ENCODE data around the gene SLC4A7. TPM values are rescaled to one million over a fixed set of nuclear protein-coding genes. Genes with fewer than 3 reads are reported as not detected.

SLC4A7 gene
- total and polyA plus RNA-seq, 4 donors = 3.3 to 87.1 (median 11.9) TPM

- Histone ChIP-seq H3K27ac (ENCODE audit: low read depth in 1 of 2, low read length in 1 of 2) (no peak overlapping the region), H3K27me3 (ENCODE audit: control insufficient read depth in 3 of 3, insufficient read depth in 3 of 3, low read length in 2 of 3) (no peaks in the 10 kb centered on the region), H3K36me3 (ENCODE audit: control insufficient read depth in 4 of 4, insufficient read depth in 4 of 4, low read length in 4 of 4) (no peaks in the 10 kb centered on the region), H3K9me3 (ENCODE audit: control insufficient read depth in 4 of 4, insufficient read depth in 3 of 4, low read length in 3 of 4) (no peaks in the 10 kb centered on the region), H3K9ac (ENCODE audit: insufficient read depth in 1 of 2, low read length in 2 of 2) (no peak overlapping the region), H3K4me1 (ENCODE audit: control insufficient read depth in 5 of 5, insufficient read depth in 5 of 5, low read length in 5 of 5) (no peaks in the 10 kb centered on the region), H3K4me3 (no peak overlapping the region)
- ATAC-seq (ENCODE audit: insufficient read depth, low FRiP score) = no peak
- TF ChIP-seq CTCF (IDR thresholded peaks at IDR 0.05; ENCODE audit: control extremely low read depth, extremely low read depth) = no peak
- WGBS, 2 donors = 86 to 94% methylated on average over 2 of the region's 2 CpGs
- DNase-seq = no peak
Observed at GRCh38 chr3:27456554-27456953, 27.6 kb downstream of the SLC4A7 start.

GRCh38 chr3:27454914-27455313 is 29.3 kb downstream of the SLC4A7 start:
- DNase-seq (peak in 2 of 3 donors; percentile 42 to 44), ATAC-seq (ENCODE audit: insufficient read depth, low FRiP score) (no peak)
- H3K4me3 ChIP-seq = no peak overlapping the region
- H3K9me3 ChIP-seq (ENCODE audit: control insufficient read depth in 4 of 4, insufficient read depth in 3 of 4, low read length in 3 of 4) = no peaks in the 10 kb centered on the region
- no peaks in the 10 kb centered on the region for H3K4me1 ChIP-seq (ENCODE audit: control insufficient read depth in 5 of 5, insufficient read depth in 5 of 5, low read length in 5 of 5)
- H3K9ac ChIP-seq (ENCODE audit: insufficient read depth in 1 of 2, low read length in 2 of 2) = no peak overlapping the region
- TF ChIP-seq CTCF (IDR thresholded peaks at IDR 0.05; ENCODE audit: control extremely low read depth, extremely low read depth) = no peak
- H3K27ac ChIP-seq (ENCODE audit: low read depth in 1 of 2, low read length in 1 of 2) = no peak overlapping the region
- no peaks in the 10 kb centered on the region for H3K36me3 ChIP-seq (ENCODE audit: control insufficient read depth in 4 of 4, insufficient read depth in 4 of 4, low read length in 4 of 4)
- H3K27me3 ChIP-seq (ENCODE audit: control insufficient read depth in 3 of 3, insufficient read depth in 3 of 3, low read length in 2 of 3) = no peaks in the 10 kb centered on the region

GRCh38 chr3:27454461-27454860 is 29.7 kb downstream of the SLC4A7 start:
- Histone ChIP-seq H3K36me3 (ENCODE audit: control insufficient read depth in 4 of 4, insufficient read depth in 4 of 4, low read length in 4 of 4) (no peaks in the 10 kb centered on the region), H3K4me3 (no peak overlapping the region), H3K27ac (ENCODE audit: low read depth in 1 of 2, low read length in 1 of 2) (no peak overlapping the region), H3K4me1 (ENCODE audit: control insufficient read depth in 5 of 5, insufficient read depth in 5 of 5, low read length in 5 of 5) (no peaks in the 10 kb centered on the region), H3K9ac (ENCODE audit: insufficient read depth in 1 of 2, low read length in 2 of 2) (no peak overlapping the region), H3K27me3 (ENCODE audit: control insufficient read depth in 3 of 3, insufficient read depth in 3 of 3, low read length in 2 of 3) (no peaks in the 10 kb centered on the region), H3K9me3 (ENCODE audit: control insufficient read depth in 4 of 4, insufficient read depth in 3 of 4, low read length in 3 of 4) (no peaks in the 10 kb centered on the region)
- no peak for ATAC-seq (ENCODE audit: insufficient read depth, low FRiP score)
- WGBS, 2 donors = 89 to 93% methylated on average over 3 of the region's 3 CpGs
- DNase-seq = no peak
- TF ChIP-seq CTCF (IDR thresholded peaks at IDR 0.05; ENCODE audit: control extremely low read depth, extremely low read depth) = no peak

- no peaks in the 10 kb centered on the region for H3K27me3 ChIP-seq (ENCODE audit: control insufficient read depth in 3 of 3, insufficient read depth in 3 of 3, low read length in 2 of 3)
- no peak overlapping the region for H3K4me3 ChIP-seq
- no peaks in the 10 kb centered on the region for H3K9me3 ChIP-seq (ENCODE audit: control insufficient read depth in 4 of 4, insufficient read depth in 3 of 4, low read length in 3 of 4)
- peaks cover 0 to 1% (median 0%) of the 10 kb centered on the region in 4 donors for H3K36me3 ChIP-seq (ENCODE audit: control insufficient read depth in 4 of 4, insufficient read depth in 4 of 4, low read length in 4 of 4)
- no peak overlapping the region for H3K27ac ChIP-seq (ENCODE audit: low read depth in 1 of 2, low read length in 1 of 2)
- no peaks in the 10 kb centered on the region for H3K4me1 ChIP-seq (ENCODE audit: control insufficient read depth in 5 of 5, insufficient read depth in 5 of 5, low read length in 5 of 5)
- no peak for ATAC-seq (ENCODE audit: insufficient read depth, low FRiP score)
- no peak for TF ChIP-seq CTCF (IDR thresholded peaks at IDR 0.05; ENCODE audit: control extremely low read depth, extremely low read depth)
- no peak for DNase-seq
- WGBS, 2 donors = 95 to 96% methylated on average over 1 of the region's 1 CpG
- no peak overlapping the region for H3K9ac ChIP-seq (ENCODE audit: insufficient read depth in 1 of 2, low read length in 2 of 2)
Observed at GRCh38 chr3:27452368-27453090, 31.7 kb downstream of the SLC4A7 start.

Measured in lung (tissue), 12 donors.